ENCODE data around the gene EFCAB13. TPM values are rescaled to one million over a fixed set of nuclear protein-coding genes. Genes with fewer than 3 reads are reported as not detected.

Gene EFCAB13
- total RNA-seq, 4 donors from 2014 or later: 0.26 to 2.8 (median 2.1) TPM

GRCh38 chr17:47288531-47289116 is 35.1 kb upstream of the EFCAB13 start:
- H3K36me3 ChIP-seq: peaks cover 7% of the 10 kb centered on the region

GRCh38 chr17:47289302-47289701 is 34.5 kb upstream of the EFCAB13 start:
- no peaks in the 10 kb centered on the region for H3K27me3 ChIP-seq
- H3K27ac ChIP-seq: no peak overlapping the region
- DNase-seq (ENCODE audit: low spot score in 2 of 2): no peak
- TF ChIP-seq CTCF (IDR thresholded peaks at IDR 0.05) (no peak), EP300 (IDR thresholded peaks at IDR 0.05) (no peak), POLR2AphosphoS5 (IDR thresholded peaks at IDR 0.05) (no peak), POLR2A (IDR thresholded peaks at IDR 0.05) (no peak)
- no peak overlapping the region for H3K4me3 ChIP-seq
- peaks cover 7% of the 10 kb centered on the region for H3K36me3 ChIP-seq
- no peaks in the 10 kb centered on the region for H3K9me3 ChIP-seq
- 92% methylated on average over 1 of the region's 1 CpG for WGBS
- peaks cover 4% of the 10 kb centered on the region for H3K4me1 ChIP-seq

More at GRCh38 chr17:47288531-47289116, 35.1 kb upstream of the EFCAB13 start:
- no peak for DNase-seq (ENCODE audit: low spot score in 2 of 2)
- Histone ChIP-seq H3K4me1 (no peaks in the 10 kb centered on the region), H3K9me3 (no peaks in the 10 kb centered on the region), H3K27ac (no peak overlapping the region), H3K27me3 (no peaks in the 10 kb centered on the region), H3K4me3 (no peak overlapping the region)
- 86% methylated on average over 6 of the region's 6 CpGs for WGBS
- TF ChIP-seq POLR2AphosphoS5 (IDR thresholded peaks at IDR 0.05) (no peak), POLR2A (IDR thresholded peaks at IDR 0.05) (no peak), CTCF (IDR thresholded peaks at IDR 0.05) (no peak), EP300 (IDR thresholded peaks at IDR 0.05) (no peak)

GRCh38 chr17:47290870-47291241 is 32.9 kb upstream of the EFCAB13 start:
- Histone ChIP-seq H3K27ac (no peak overlapping the region), H3K36me3 (peaks cover 4% of the 10 kb centered on the region), H3K27me3 (no peaks in the 10 kb centered on the region), H3K9me3 (no peaks in the 10 kb centered on the region), H3K4me1 (peaks cover 19% of the 10 kb centered on the region), H3K4me3 (no peak overlapping the region)
- TF ChIP-seq EP300 (IDR thresholded peaks at IDR 0.05): no peak
- no peak for TF ChIP-seq POLR2AphosphoS5 (IDR thresholded peaks at IDR 0.05)
- no peak for TF ChIP-seq POLR2A (IDR thresholded peaks at IDR 0.05)
- TF ChIP-seq CTCF (IDR thresholded peaks at IDR 0.05): no peak
- no peak for DNase-seq (ENCODE audit: low spot score in 2 of 2)
- WGBS: 74% methylated on average over 5 of the region's 5 CpGs

GRCh38 chr17:47291242-47291873 is 32.4 kb upstream of the EFCAB13 start:
- DNase-seq (ENCODE audit: low spot score in 2 of 2): no peak
- H3K9me3 ChIP-seq: no peaks in the 10 kb centered on the region
- H3K27me3 ChIP-seq: no peaks in the 10 kb centered on the region
- WGBS: 73% methylated on average over 8 of the region's 8 CpGs
- H3K4me1 ChIP-seq: peaks cover 21% of the 10 kb centered on the region
- H3K36me3 ChIP-seq: peaks cover 4% of the 10 kb centered on the region
- no peak overlapping the region for H3K4me3 ChIP-seq
- TF ChIP-seq POLR2A (IDR thresholded peaks at IDR 0.05) (no peak), CTCF (IDR thresholded peaks at IDR 0.05) (no peak), POLR2AphosphoS5 (IDR thresholded peaks at IDR 0.05) (no peak), EP300 (IDR thresholded peaks at IDR 0.05) (no peak)
- no peak overlapping the region for H3K27ac ChIP-seq

- Histone ChIP-seq H3K36me3 (peaks cover 4% of the 10 kb centered on the region), H3K4me3 (no peak overlapping the region), H3K27me3 (no peaks in the 10 kb centered on the region), H3K27ac (no peak overlapping the region), H3K4me1 (peaks cover 21% of the 10 kb centered on the region), H3K9me3 (no peaks in the 10 kb centered on the region)
- no peak for DNase-seq (ENCODE audit: low spot score in 2 of 2)
- TF ChIP-seq POLR2A (IDR thresholded peaks at IDR 0.05) (no peak), POLR2AphosphoS5 (IDR thresholded peaks at IDR 0.05) (no peak), CTCF (IDR thresholded peaks at IDR 0.05) (no peak), EP300 (IDR thresholded peaks at IDR 0.05) (no peak)
- WGBS: 90% methylated on average over 10 of the region's 14 CpGs
Observed at GRCh38 chr17:47292206-47292605, 31.5 kb upstream of the EFCAB13 start.

Data from suprapubic skin (tissue), 4 donors.